Right ventricle myocardium inferior (tissue), 1 donor: ENCODE measurements around the gene KCNQ1. TPM values are rescaled to one million over a fixed set of nuclear protein-coding genes. Genes with fewer than 3 reads are reported as not detected.
A peak's percentile ranks its signal among the peaks of the same experiment; 100 is the strongest.

Experiments used
- ATAC-seq: fragments of 200-7000 bp; cut with Tn5 transposase; one replicate; pipeline ENCODE4 v1.9.1; 2020; ENCODE audit warnings: mild to moderate bottlenecking, moderate library complexity
- DNase-seq: peaks from one replicate; pipeline ENCODE4 v3.0.0; 2021; ENCODE audit errors: missing footprints
- intact Hi-C: fragments of 100-400 bp; cut with DNase I; formaldehyde crosslinking; loops from one replicate; pipeline ENCODE4 v1.11.0; 2022
- total RNA-seq: library from RNA; stranded (reverse); fragmentation: NEBNext Ultra II Directional; extraction: Animal tissue kit (Norgen Biotek cat#: 25700); gene quantifications from one replicate; pipeline ENCODE4 v1.2.1, GENCODE V29; 2021
- donor health status: DM: no; HTN: yes; CAD: no; lungs with severe emphysema.

The KCNQ1 gene
- total RNA-seq, 1 donor from 2014 or later: 40.0 TPM

- no peak for ATAC-seq
- DNase-seq: peak; percentile 53
Measured at GRCh38 chr11:2435288-2436012, 9.4 kb upstream of the KCNQ1 start.

GRCh38 chr11:2436013-2436520 lies 8.7 kb upstream of the KCNQ1 start:
- DNase-seq: peak; percentile 23
- no peak for ATAC-seq
- intact Hi-C loops: no loop called here

More at GRCh38 chr11:2435288-2436012, 9.4 kb upstream of the KCNQ1 start:
- intact Hi-C loops: no loop called here

GRCh38 chr11:2436521-2437031 lies 8.2 kb upstream of the KCNQ1 start:
- intact Hi-C loops: no loop called here
- peak; percentile 25 for DNase-seq
- ATAC-seq: no peak

- no peak for DNase-seq
- intact Hi-C loops: no loop called here
- ATAC-seq: no peak
Measured at GRCh38 chr11:2437516-2437915, 7.3 kb upstream of the KCNQ1 start.

- no peak for ATAC-seq
- DNase-seq: no peak
- intact Hi-C loops: loop anchor here (5.0 kb wide), 1 partner anchor 77 kb away; no protein-coding TSS in a partner anchor
Measured at GRCh38 chr11:2439820-2440219, 5.0 kb upstream of the KCNQ1 start.

- DNase-seq: no peak
- no peak for ATAC-seq
- intact Hi-C loops: loop anchor here (5.0 kb wide), 1 partner anchor 77 kb away; no protein-coding TSS in a partner anchor
Measured at GRCh38 chr11:2440646-2441045, 4.2 kb upstream of the KCNQ1 start.

GRCh38 chr11:2441171-2441570 lies 3.6 kb upstream of the KCNQ1 start:
- DNase-seq (peak; percentile 63), ATAC-seq (no peak)
- intact Hi-C loops: loop anchor here (5.0 kb wide), 1 partner anchor 76 kb away; no protein-coding TSS in a partner anchor

GRCh38 chr11:2442589-2442988 lies 2.2 kb upstream of the KCNQ1 start:
- intact Hi-C loops: loop anchor here (5.0 kb wide), 1 partner anchor 75 kb away; no protein-coding TSS in a partner anchor
- no peak for ATAC-seq
- no peak for DNase-seq

- DNase-seq (no peak), ATAC-seq (no peak)
- intact Hi-C loops: loop anchor here (5.0 kb wide), 1 partner anchor 74 kb away; no protein-coding TSS in a partner anchor
Measured at GRCh38 chr11:2443406-2443805, 1.4 kb upstream of the KCNQ1 start.

GRCh38 chr11:2443881-2444820 lies 657 bp upstream of the KCNQ1 start, which contains the start of gene TRPM5:
Gene TRPM5, minus strand, starts transcription at chr11:2444514. Its CDS starts 21,478 bp downstream, at chr11:2423036.
- intact Hi-C loops: loop anchor here (5.0 kb wide), 1 partner anchor 73 kb away; no protein-coding TSS in a partner anchor
- peak; percentile 72 for DNase-seq
- no peak for ATAC-seq

- no peak for DNase-seq
- intact Hi-C loops: loop anchor here (5.0 kb wide), 1 partner anchor 81 kb away; no protein-coding TSS in a partner anchor
- peak; percentile 9 for ATAC-seq
Measured at GRCh38 chr11:2445746-2446551, 1.1 kb downstream of the KCNQ1 start.

- intact Hi-C loops: loop anchor here (5.0 kb wide), 1 partner anchor 81 kb away; no protein-coding TSS in a partner anchor
- ATAC-seq: no peak
- peak; percentile 82 for DNase-seq
Measured at GRCh38 chr11:2446590-2447252, 1.9 kb downstream of the KCNQ1 start.

- intact Hi-C loops: loop anchor here (5.0 kb wide), 1 partner anchor 80 kb away; no protein-coding TSS in a partner anchor
- ATAC-seq (no peak), DNase-seq (no peak)
Measured at GRCh38 chr11:2447253-2447950, 2.6 kb downstream of the KCNQ1 start.

GRCh38 chr11:2447951-2448650 lies 3.3 kb downstream of the KCNQ1 start:
- intact Hi-C loops: loop anchor here (5.0 kb wide), 1 partner anchor 79 kb away; no protein-coding TSS in a partner anchor
- ATAC-seq (no peak), DNase-seq (no peak)

GRCh38 chr11:2448661-2449547 lies 4.1 kb downstream of the KCNQ1 start:
- DNase-seq: no peak
- peak; percentile 35 for ATAC-seq
- intact Hi-C loops: loop anchor here (5.0 kb wide), 1 partner anchor 78 kb away; no protein-coding TSS in a partner anchor
